Activated naive CD4-positive, alpha-beta T cell (primary cell): ENCODE data around the gene NDUFV1.
"Not testable (repeated sequence)": the region's sequence is repeated elsewhere in the genome, so short reads cannot be mapped to it uniquely, and the experiment has no call there.

Experiments
- DNase-seq, 4 experiments: peaks; one replicate each; lab custom pipeline; 2025; lab: John Stamatoyannopoulos, UW

Gene NDUFV1

GRCh38 chr11:67586568-67587250, 20.0 kb upstream of the NDUFV1 start:
- DNase-seq, result no peak

- DNase-seq, result no peak
Observed at GRCh38 chr11:67588136-67588503, 18.6 kb upstream of the NDUFV1 start.

- DNase-seq, result not testable (repeated sequence)
Observed at GRCh38 chr11:67588899-67589415, 17.8 kb upstream of the NDUFV1 start.

GRCh38 chr11:67592880-67593564, 13.7 kb upstream of the NDUFV1 start:
- DNase-seq, result no peak

- DNase-seq, result no peak
Observed at GRCh38 chr11:67593565-67593905, 13.2 kb upstream of the NDUFV1 start.

GRCh38 chr11:67594480-67594879, 12.3 kb upstream of the NDUFV1 start:
- no peak for DNase-seq

GRCh38 chr11:67596753-67597300, 9.9 kb upstream of the NDUFV1 start:
- no peak for DNase-seq

- not testable (repeated sequence) for DNase-seq
Observed at GRCh38 chr11:67597458-67597857, 9.3 kb upstream of the NDUFV1 start.

GRCh38 chr11:67597963-67598362, 8.8 kb upstream of the NDUFV1 start:
- not testable (repeated sequence) for DNase-seq

GRCh38 chr11:67599149-67599548, 7.6 kb upstream of the NDUFV1 start:
- no peak for DNase-seq

GRCh38 chr11:67600324-67601029, 6.3 kb upstream of the NDUFV1 start:
- no peak for DNase-seq

- no peak for DNase-seq
Observed at GRCh38 chr11:67601098-67601497, 5.6 kb upstream of the NDUFV1 start.

GRCh38 chr11:67604119-67604518, 2.6 kb upstream of the NDUFV1 start:
- not testable (repeated sequence) for DNase-seq

GRCh38 chr11:67604815-67605214, 1.9 kb upstream of the NDUFV1 start:
- no peak for DNase-seq

- no peak for DNase-seq
Observed at GRCh38 chr11:67605231-67606011, 1.3 kb upstream of the NDUFV1 start.

- DNase-seq, result no peak
Observed at GRCh38 chr11:67606093-67606491, 644 bp upstream of the NDUFV1 start.

GRCh38 chr11:67607507-67607906, 771 bp downstream of the NDUFV1 start:
- DNase-seq, result no peak

- no peak for DNase-seq
Observed at GRCh38 chr11:67608486-67608885, 1.8 kb downstream of the NDUFV1 start.

GRCh38 chr11:67609316-67609715, 2.6 kb downstream of the NDUFV1 start:
- DNase-seq, result no peak

GRCh38 chr11:67610302-67610868, 3.6 kb downstream of the NDUFV1 start:
- no peak for DNase-seq

GRCh38 chr11:67611165-67611564, 4.4 kb downstream of the NDUFV1 start:
- no peak for DNase-seq
